CD4-positive, CD25-positive, alpha-beta regulatory T cell (primary cell): ENCODE measurements around the gene PADI6. TPM values are rescaled to one million over a fixed set of nuclear protein-coding genes. Genes with fewer than 3 reads are reported as not detected.

Source experiments
- ATAC-seq, 2 donors: fragments of 150-1000 bp; cut with Tn5 transposase; one replicate each; pipeline ENCODE4 v1.10.0; 2021; ENCODE audit warnings: low read depth in 2 of 2, moderate number of reproducible peaks in 2 of 2, moderate library complexity in 1 of 2
- DNase-seq, 3 donors: peaks; one replicate each; pipeline versions ENCODE4 v3.0.0 to v3.0.0-alpha.2; 2012 to 2022; ENCODE audit warnings: mixed read lengths in 1 of 3
- H3K27ac ChIP-seq: one replicate; pipeline ENCODE4 v1.7.0; 2013; ENCODE audit warnings: mild to moderate bottlenecking, low read length; ENCODE audit not compliant: insufficient read depth, poor library complexity, severe bottlenecking
- H3K27me3 ChIP-seq: one replicate; pipeline ENCODE4 v1.7.0; 2013; ENCODE audit warnings: low read length; ENCODE audit not compliant: control insufficient read depth, insufficient read depth
- H3K36me3 ChIP-seq: one replicate; pipeline ENCODE4 v1.7.0; 2013; ENCODE audit warnings: mild to moderate bottlenecking, low read length, moderate library complexity; ENCODE audit not compliant: control insufficient read depth, insufficient read depth
- H3K4me1 ChIP-seq: 2 replicates; pipeline ENCODE4 v1.7.0; 2013; ENCODE audit warnings: mild to moderate bottlenecking, low read length; ENCODE audit not compliant: insufficient read depth, control insufficient read depth, poor library complexity, severe bottlenecking
- H3K4me3 ChIP-seq: one replicate; pipeline ENCODE4 v1.7.0; 2013; ENCODE audit warnings: low read depth, mild to moderate bottlenecking, low read length, moderate library complexity
- H3K9me3 ChIP-seq, 2 experiments: 1 replicate in 1 of 2; 2 replicates in 1 of 2; pipeline ENCODE4 v1.7.0; 2013; ENCODE audit warnings: low read length in 2 of 2, mild to moderate bottlenecking in 1 of 2, moderate library complexity in 1 of 2; ENCODE audit not compliant: control insufficient read depth in 2 of 2
- H3K27ac Mint-ChIP-seq, 3 donors: one replicate each; pipeline ENCODE4 v1.8.0; 2020 to 2022; ENCODE audit warnings: mild to moderate bottlenecking in 3 of 3, mixed read lengths in 3 of 3, moderate library complexity in 2 of 3
- H3K27me3 Mint-ChIP-seq: one replicate; pipeline ENCODE4 v1.8.0; 2022; ENCODE audit warnings: mild to moderate bottlenecking, mixed read lengths
- H3K36me3 Mint-ChIP-seq: one replicate; pipeline ENCODE4 v1.8.0; 2020; ENCODE audit warnings: mixed read lengths
- H3K4me1 Mint-ChIP-seq, 4 donors: one replicate each; pipeline ENCODE4 v1.8.0; 2020 to 2022; ENCODE audit warnings: mixed read lengths in 4 of 4, mild to moderate bottlenecking in 1 of 4
- H3K4me3 Mint-ChIP-seq, 4 donors: one replicate each; pipeline ENCODE4 v1.8.0; 2020 to 2022; ENCODE audit warnings: mild to moderate bottlenecking in 4 of 4, mixed read lengths in 4 of 4, moderate library complexity in 3 of 4
- H3K9me3 Mint-ChIP-seq, 7 donors: one replicate each; pipeline ENCODE4 v1.8.0; 2020 to 2022; ENCODE audit warnings: mixed read lengths in 7 of 7, mild to moderate bottlenecking in 3 of 7, moderate library complexity in 2 of 7
- polyA plus RNA-seq, 4 donors: library from polyadenylated mRNA; unstranded; fragments of 300-500 nt; fragmentation: Illumina TruSeq; gene quantifications; one replicate each; pipeline ENCODE4 v1.2.3, GENCODE V29; 2021
- total RNA-seq: library from RNA; stranded (reverse); gene quantifications from one replicate; pipeline ENCODE4 v1.2.3, GENCODE V29; 2022

Gene PADI6
- total and polyA plus RNA-seq, 5 donors from 2014 or later, result 0.14 TPM; not detected in 4

DNA sequence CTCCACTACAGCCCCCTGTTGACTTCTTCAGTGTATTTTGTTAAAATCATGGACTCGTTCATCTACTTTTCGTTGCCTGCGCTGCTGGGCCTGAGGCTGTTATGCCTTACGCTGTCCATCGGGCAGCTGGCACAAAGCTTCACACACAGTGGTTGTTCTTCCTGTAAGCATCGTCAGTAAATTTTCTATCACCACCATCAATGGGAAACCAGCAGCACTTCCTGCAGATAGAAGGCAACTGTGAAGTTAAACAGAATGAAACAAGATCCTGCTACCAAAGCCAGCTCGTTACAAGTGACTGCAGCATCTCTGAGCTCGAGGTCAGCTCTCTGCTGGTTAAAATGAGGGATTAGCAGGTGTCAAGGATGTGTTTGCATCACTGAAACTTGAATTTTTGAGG is 21.9 kb upstream of the PADI6 start:
- H3K4me1 Mint-ChIP-seq, result peaks cover 0 to 5% (median 2%) of the 10 kb centered on the region in 4 donors
- H3K27me3 ChIP-seq, result no peaks in the 10 kb centered on the region
- peaks cover 4% of the 10 kb centered on the region for H3K27me3 Mint-ChIP-seq
- peak overlapping the region in 1 of 3 donors; percentile 27 for H3K27ac Mint-ChIP-seq
- H3K4me3 Mint-ChIP-seq, result no peak overlapping the region
- H3K4me3 ChIP-seq, result no peak overlapping the region
- H3K27ac ChIP-seq, result no peak overlapping the region
- peaks cover 0 to 2% (median 0%) of the 10 kb centered on the region in 7 donors for H3K9me3 Mint-ChIP-seq
- ATAC-seq, result no peak
- no peaks in the 10 kb centered on the region for H3K36me3 ChIP-seq
- H3K4me1 ChIP-seq, result no peaks in the 10 kb centered on the region
- DNase-seq, result no peak
- no peaks in the 10 kb centered on the region for H3K36me3 Mint-ChIP-seq
- H3K9me3 ChIP-seq, result no peaks in the 10 kb centered on the region

DNA sequence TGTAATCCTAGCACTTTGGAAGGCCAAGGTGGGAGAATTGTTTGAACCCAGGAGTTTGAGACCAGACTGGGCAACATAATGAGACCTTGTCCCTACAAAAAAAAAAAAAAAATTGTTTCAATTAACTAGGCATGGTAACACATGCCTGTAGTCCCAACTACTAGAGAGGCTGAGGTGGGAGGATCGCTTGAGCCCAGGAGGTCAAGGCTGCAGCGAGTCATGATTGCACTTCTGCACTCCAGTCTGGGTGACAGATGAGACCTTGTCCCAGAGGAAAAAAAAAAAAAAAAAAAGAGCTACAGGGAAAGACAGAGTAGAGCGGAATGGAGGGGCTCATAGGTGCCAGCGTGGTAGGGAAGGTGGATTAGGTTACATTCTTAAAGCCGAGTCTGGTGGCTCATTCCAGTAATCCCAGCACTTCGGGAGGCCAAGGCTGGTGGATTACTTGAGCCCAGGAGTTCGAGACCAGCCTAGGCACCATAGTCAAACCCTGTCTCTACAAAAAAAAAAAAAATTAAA is 21.0 kb upstream of the PADI6 start:
- no peak overlapping the region for H3K4me3 Mint-ChIP-seq
- ATAC-seq (no peak), DNase-seq (no peak)
- no peak overlapping the region for H3K27ac ChIP-seq
- H3K4me1 Mint-ChIP-seq, result peaks cover 0 to 5% (median 4%) of the 10 kb centered on the region in 4 donors
- H3K27me3 ChIP-seq, result no peaks in the 10 kb centered on the region
- H3K27me3 Mint-ChIP-seq, result peaks cover 4% of the 10 kb centered on the region
- no peak overlapping the region for H3K27ac Mint-ChIP-seq
- no peaks in the 10 kb centered on the region for H3K36me3 Mint-ChIP-seq
- H3K9me3 Mint-ChIP-seq, result no peaks in the 10 kb centered on the region
- no peaks in the 10 kb centered on the region for H3K9me3 ChIP-seq
- no peak overlapping the region for H3K4me3 ChIP-seq
- no peaks in the 10 kb centered on the region for H3K4me1 ChIP-seq
- H3K36me3 ChIP-seq, result no peaks in the 10 kb centered on the region

DNA sequence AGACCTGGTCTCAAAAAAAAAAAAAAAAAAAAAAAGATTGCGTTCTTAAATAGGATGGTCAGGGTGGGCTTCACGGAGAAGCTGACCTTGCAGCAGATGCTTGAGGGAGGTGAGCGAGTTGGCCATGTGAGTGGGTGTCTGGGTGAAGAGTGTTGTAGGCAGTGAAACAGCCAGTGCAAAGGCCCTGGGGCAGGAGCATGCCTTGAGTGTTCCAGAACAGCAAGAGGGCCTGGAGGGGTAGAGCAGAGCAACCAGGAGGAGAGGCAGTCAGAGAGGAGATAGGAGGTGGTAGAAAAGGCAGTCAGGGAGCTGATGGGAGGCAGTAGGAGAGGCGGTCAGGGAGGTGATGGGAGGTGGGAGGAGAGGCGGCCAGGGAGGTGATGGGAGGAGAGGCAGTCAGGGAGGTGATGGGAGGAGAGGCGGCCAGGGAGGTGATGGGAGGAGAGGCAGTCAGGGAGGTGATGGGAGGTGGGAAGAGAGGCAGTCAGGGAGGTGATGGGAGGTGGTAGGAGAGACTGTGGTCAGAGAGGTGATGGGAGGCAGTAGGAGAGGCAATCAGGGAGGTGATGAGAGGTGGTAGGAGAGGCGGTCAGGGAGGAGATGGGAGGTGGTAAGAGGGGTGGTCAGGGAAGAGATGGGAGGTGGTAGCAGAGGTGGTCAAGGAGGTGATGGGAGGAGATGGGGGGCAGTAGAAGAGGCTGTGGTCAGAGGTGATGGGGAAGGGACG is 20.2 kb upstream of the PADI6 start:
- Mint-ChIP-seq H3K27ac (no peak overlapping the region), H3K9me3 (no peaks in the 10 kb centered on the region), H3K4me1 (peaks cover 0 to 11% (median 7%) of the 10 kb centered on the region in 4 donors), H3K27me3 (peaks cover 4% of the 10 kb centered on the region), H3K4me3 (peak overlapping the region in 1 of 4 donors; percentile 22), H3K36me3 (no peaks in the 10 kb centered on the region)
- H3K4me1 ChIP-seq, result no peaks in the 10 kb centered on the region
- no peak for ATAC-seq
- H3K4me3 ChIP-seq, result no peak overlapping the region
- no peaks in the 10 kb centered on the region for H3K9me3 ChIP-seq
- no peaks in the 10 kb centered on the region for H3K36me3 ChIP-seq
- H3K27ac ChIP-seq, result no peak overlapping the region
- no peaks in the 10 kb centered on the region for H3K27me3 ChIP-seq
- no peak for DNase-seq

DNA sequence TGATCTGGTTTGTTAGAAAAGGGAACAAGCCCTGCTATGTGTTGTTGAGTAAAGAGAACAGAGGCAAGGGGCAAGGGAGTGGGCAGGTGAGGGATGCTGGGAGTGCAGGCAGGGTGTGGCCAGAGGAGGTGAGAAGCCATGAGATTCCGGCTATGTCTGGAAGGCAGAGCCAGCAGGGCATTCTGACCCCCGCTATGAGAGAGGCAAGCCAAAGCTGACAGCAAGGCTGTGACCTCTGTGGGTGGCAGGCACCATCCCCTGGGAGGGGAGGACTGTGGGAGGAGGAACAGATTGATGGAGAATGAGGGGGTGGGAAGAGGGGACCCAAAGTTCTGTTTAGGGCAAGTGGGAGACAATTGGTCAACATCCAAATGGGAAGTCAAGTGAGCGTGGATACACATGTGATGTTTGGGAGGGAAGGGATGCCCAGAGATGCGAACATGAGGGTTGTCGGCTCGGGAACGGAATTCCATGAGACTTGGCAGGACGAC is 19.5 kb upstream of the PADI6 start:
- DNase-seq, result no peak
- no peak overlapping the region for H3K27ac ChIP-seq
- no peak overlapping the region for H3K4me3 Mint-ChIP-seq
- peaks cover 0 to 11% (median 8%) of the 10 kb centered on the region in 4 donors for H3K4me1 Mint-ChIP-seq
- H3K9me3 ChIP-seq, result no peaks in the 10 kb centered on the region
- peaks cover 4% of the 10 kb centered on the region for H3K27me3 Mint-ChIP-seq
- ATAC-seq, result no peak
- H3K27me3 ChIP-seq, result no peaks in the 10 kb centered on the region
- H3K4me1 ChIP-seq, result no peaks in the 10 kb centered on the region
- H3K9me3 Mint-ChIP-seq, result no peaks in the 10 kb centered on the region
- H3K27ac Mint-ChIP-seq, result no peak overlapping the region
- no peaks in the 10 kb centered on the region for H3K36me3 ChIP-seq
- no peak overlapping the region for H3K4me3 ChIP-seq
- H3K36me3 Mint-ChIP-seq, result no peaks in the 10 kb centered on the region

DNA sequence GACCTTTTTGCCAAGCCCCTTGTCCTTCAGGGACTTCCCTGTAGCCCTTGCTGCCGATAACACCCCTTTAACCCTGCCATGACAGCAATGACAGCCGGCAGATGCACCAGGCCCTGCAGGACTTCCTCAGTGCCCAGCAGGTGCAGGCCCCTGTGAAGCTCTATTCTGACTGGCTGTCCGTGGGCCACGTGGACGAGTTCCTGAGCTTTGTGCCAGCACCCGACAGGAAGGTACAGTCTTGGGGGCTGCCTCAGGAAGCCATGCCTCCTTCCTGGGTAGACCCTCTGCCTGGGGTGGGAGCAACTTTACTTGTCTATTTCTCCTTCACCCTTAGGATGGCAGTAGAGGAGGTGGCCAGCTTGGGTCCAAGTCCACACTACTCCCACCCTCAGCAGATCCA is 16.1 kb upstream of the PADI6 start:
- Histone ChIP-seq H3K36me3 (no peaks in the 10 kb centered on the region), H3K9me3 (no peaks in the 10 kb centered on the region), H3K27ac (no peak overlapping the region), H3K4me3 (no peak overlapping the region), H3K4me1 (no peaks in the 10 kb centered on the region), H3K27me3 (no peaks in the 10 kb centered on the region)
- no peaks in the 10 kb centered on the region for H3K27me3 Mint-ChIP-seq
- DNase-seq (peak in 1 of 3 donors; percentile 27), ATAC-seq (peak; percentile 52 to 62)
- peak overlapping the region in 2 of 3 donors; percentile 41 to 51 for H3K27ac Mint-ChIP-seq
- peak overlapping the region in 3 of 4 donors; percentile 30 to 82 (median 77) for H3K4me3 Mint-ChIP-seq
- peaks cover 0 to 11% (median 6%) of the 10 kb centered on the region in 4 donors for H3K4me1 Mint-ChIP-seq
- H3K36me3 Mint-ChIP-seq, result no peaks in the 10 kb centered on the region
- H3K9me3 Mint-ChIP-seq, result peaks cover 0 to 2% (median 0%) of the 10 kb centered on the region in 7 donors

DNA sequence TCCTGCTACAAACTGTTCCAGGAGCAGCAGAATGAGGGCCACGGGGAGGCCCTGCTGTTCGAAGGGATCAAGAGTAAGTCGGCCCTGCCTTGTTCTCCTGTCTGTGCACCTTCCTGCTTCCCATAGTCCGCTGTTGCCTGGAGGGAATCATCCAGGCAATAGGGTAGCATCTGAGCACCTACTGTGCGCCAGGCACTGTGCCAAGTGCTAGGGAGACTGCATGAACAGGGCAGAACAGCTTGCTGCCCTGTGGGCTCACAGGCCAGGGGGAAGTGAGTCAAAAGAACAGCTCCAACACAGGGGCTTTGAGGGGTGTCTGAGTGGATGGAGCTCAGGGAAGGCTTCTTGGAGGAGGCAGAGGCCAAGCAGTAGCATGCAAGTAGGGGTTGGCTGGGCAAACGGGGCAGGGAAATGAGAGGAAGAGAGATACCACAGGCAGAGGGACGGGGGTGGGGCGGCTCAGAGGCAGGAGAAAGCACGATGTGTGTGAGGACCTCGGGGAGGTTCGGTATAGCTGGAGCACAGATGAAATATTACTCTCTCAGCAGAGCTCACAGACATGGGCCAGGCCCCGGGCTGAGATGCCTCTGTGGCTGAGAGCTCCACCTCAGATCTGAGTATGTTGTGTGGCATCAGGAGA is 15.5 kb upstream of the PADI6 start:
- no peaks in the 10 kb centered on the region for H3K27me3 ChIP-seq
- H3K4me3 ChIP-seq, result no peak overlapping the region
- Mint-ChIP-seq H3K27ac (peak overlapping the region; percentile 41 to 92 (median 53)), H3K36me3 (no peaks in the 10 kb centered on the region), H3K27me3 (no peaks in the 10 kb centered on the region), H3K9me3 (peaks cover 0 to 2% (median 0%) of the 10 kb centered on the region in 7 donors), H3K4me1 (peaks cover 0 to 11% (median 6%) of the 10 kb centered on the region in 4 donors), H3K4me3 (peak overlapping the region; percentile 30 to 82 (median 57))
- DNase-seq (peak in 1 of 3 donors; percentile 7), ATAC-seq (no peak)
- no peak overlapping the region for H3K27ac ChIP-seq
- H3K36me3 ChIP-seq, result no peaks in the 10 kb centered on the region
- no peaks in the 10 kb centered on the region for H3K9me3 ChIP-seq
- H3K4me1 ChIP-seq, result no peaks in the 10 kb centered on the region

DNA sequence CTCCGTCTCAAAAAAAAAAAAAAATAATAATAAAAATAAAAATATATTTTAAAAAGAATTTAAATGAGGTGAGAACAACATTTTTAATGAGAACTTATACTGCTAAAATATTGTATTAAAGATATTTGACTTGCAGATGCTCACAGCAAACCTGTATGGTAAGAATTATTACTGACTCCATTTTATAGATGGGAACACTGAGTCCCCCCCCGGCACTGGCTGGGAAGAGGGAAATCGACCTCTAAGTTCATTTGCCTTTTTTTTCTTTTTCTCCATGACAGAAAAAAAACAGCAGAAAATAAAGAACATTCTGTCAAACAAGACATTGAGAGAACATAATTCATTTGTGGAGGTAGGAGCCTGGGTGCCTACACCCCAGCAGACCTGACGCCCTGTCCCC is 13.4 kb upstream of the PADI6 start:
- no peaks in the 10 kb centered on the region for H3K9me3 ChIP-seq
- ATAC-seq (no peak), DNase-seq (no peak)
- H3K27me3 ChIP-seq, result no peaks in the 10 kb centered on the region
- H3K36me3 Mint-ChIP-seq, result no peaks in the 10 kb centered on the region
- H3K9me3 Mint-ChIP-seq, result peaks cover 0 to 2% (median 0%) of the 10 kb centered on the region in 7 donors
- H3K36me3 ChIP-seq, result no peaks in the 10 kb centered on the region
- H3K27ac ChIP-seq, result no peak overlapping the region
- H3K4me3 ChIP-seq, result no peak overlapping the region
- no peak overlapping the region for H3K4me3 Mint-ChIP-seq
- no peak overlapping the region for H3K27ac Mint-ChIP-seq
- H3K27me3 Mint-ChIP-seq, result no peaks in the 10 kb centered on the region
- H3K4me1 Mint-ChIP-seq, result peaks cover 0 to 11% (median 6%) of the 10 kb centered on the region in 4 donors
- no peaks in the 10 kb centered on the region for H3K4me1 ChIP-seq
